ENCODE data around the gene ZNF641.

The ZNF641 gene

GRCh38 chr12:48356041-48356768 is 5.5 kb upstream of the ZNF641 start:
- Histone ChIP-seq H2AFZ (ENCODE audit: low read length) (no peak overlapping the region), H3K18ac (ENCODE audit: low read length) (no peak overlapping the region), H3K4me3 (ENCODE audit: low read length in 2 of 2) (no peak overlapping the region), H3K36me3 (replicated peaks in 1 of 2; ENCODE audit: control insufficient read depth in 2 of 2, insufficient read depth in 2 of 2, low read length in 2 of 2) (no peaks in the 10 kb centered on the region), H3K23ac (ENCODE audit: low read depth, low read length, poor library complexity) (no peak overlapping the region), H3K14ac (ENCODE audit: low read length) (no peak overlapping the region), H3K4ac (ENCODE audit: low read length) (no peak overlapping the region), H3K79me1 (ENCODE audit: low read depth, low read length) (no peaks in the 10 kb centered on the region), H2BK12ac (ENCODE audit: low read length) (no peak overlapping the region), H3K27ac (replicated peaks; ENCODE audit: low read length) (no peak overlapping the region), H2AK5ac (ENCODE audit: low read depth, low read length) (no peak overlapping the region), H3K4me1 (ENCODE audit: control insufficient read depth in 2 of 2, insufficient read depth in 1 of 2, low read depth in 1 of 2, low read length in 2 of 2) (peaks cover 0 to 3% of the 10 kb centered on the region in 2 donors), H3K9me3 (replicated peaks in 1 of 2; ENCODE audit: control insufficient read depth in 2 of 2, insufficient read depth in 1 of 2, low read depth in 1 of 2, low read length in 2 of 2) (no peaks in the 10 kb centered on the region), H2BK15ac (ENCODE audit: low read length) (no peak overlapping the region), H3K27me3 (ENCODE audit: control insufficient read depth in 3 of 3, insufficient read depth in 3 of 3, low read depth in 1 of 3, low read length in 3 of 3) (no peaks in the 10 kb centered on the region), H3K9ac (ENCODE audit: low read depth, low read length, poor library complexity) (no peak overlapping the region), H4K8ac (ENCODE audit: low read depth, low read length) (no peak overlapping the region), H2BK120ac (ENCODE audit: low read depth, low read length) (no peak overlapping the region), H2BK5ac (ENCODE audit: low read length) (no peak overlapping the region), H4K91ac (ENCODE audit: low read depth, low read length, poor library complexity) (no peak overlapping the region), H3K4me2 (ENCODE audit: insufficient read depth, low read length, poor library complexity, severe bottlenecking) (no peak overlapping the region)
- no CpG with 5 or more reads among the region's 6 CpGs for WGBS, 2 donors (ENCODE audit: extremely low coverage in 2 of 2, insufficient read length in 2 of 2, insufficient replicate concordance in 1 of 2)
- DNase-seq (ENCODE audit: low spot score), result no peak

- no peaks in the 10 kb centered on the region for H3K9me3 ChIP-seq (replicated peaks in 1 of 2; ENCODE audit: control insufficient read depth in 2 of 2, insufficient read depth in 1 of 2, low read depth in 1 of 2, low read length in 2 of 2)
- H3K79me1 ChIP-seq (ENCODE audit: low read depth, low read length), result no peaks in the 10 kb centered on the region
- H3K9ac ChIP-seq (ENCODE audit: low read depth, low read length, poor library complexity), result no peak overlapping the region
- no peak overlapping the region for H2BK120ac ChIP-seq (ENCODE audit: low read depth, low read length)
- no peak overlapping the region for H2BK12ac ChIP-seq (ENCODE audit: low read length)
- H3K18ac ChIP-seq (ENCODE audit: low read length), result no peak overlapping the region
- peaks cover 6 to 9% of the 10 kb centered on the region in 2 donors for H3K4me1 ChIP-seq (ENCODE audit: control insufficient read depth in 2 of 2, insufficient read depth in 1 of 2, low read depth in 1 of 2, low read length in 2 of 2)
- no peak for DNase-seq (ENCODE audit: low spot score)
- H3K36me3 ChIP-seq (replicated peaks in 1 of 2; ENCODE audit: control insufficient read depth in 2 of 2, insufficient read depth in 2 of 2, low read length in 2 of 2), result peaks cover 0 to 9% of the 10 kb centered on the region in 2 donors
- H2AFZ ChIP-seq (ENCODE audit: low read length), result no peak overlapping the region
- no peaks in the 10 kb centered on the region for H3K27me3 ChIP-seq (ENCODE audit: control insufficient read depth in 3 of 3, insufficient read depth in 3 of 3, low read depth in 1 of 3, low read length in 3 of 3)
- no peak overlapping the region for H2BK5ac ChIP-seq (ENCODE audit: low read length)
- no peak overlapping the region for H2AK5ac ChIP-seq (ENCODE audit: low read depth, low read length)
- no CpG with 5 or more reads among the region's 11 CpGs for WGBS, 2 donors (ENCODE audit: extremely low coverage in 2 of 2, insufficient read length in 2 of 2, insufficient replicate concordance in 1 of 2)
- H3K4me2 ChIP-seq (ENCODE audit: insufficient read depth, low read length, poor library complexity, severe bottlenecking), result no peak overlapping the region
- no peak overlapping the region for H3K14ac ChIP-seq (ENCODE audit: low read length)
- peak overlapping the region in 1 of 2 donors; percentile 64 for H3K4me3 ChIP-seq (ENCODE audit: low read length in 2 of 2)
- H4K91ac ChIP-seq (ENCODE audit: low read depth, low read length, poor library complexity), result no peak overlapping the region
- no peak overlapping the region for H2BK15ac ChIP-seq (ENCODE audit: low read length)
- no peak overlapping the region for H3K27ac ChIP-seq (replicated peaks; ENCODE audit: low read length)
- no peak overlapping the region for H3K23ac ChIP-seq (ENCODE audit: low read depth, low read length, poor library complexity)
- no peak overlapping the region for H3K4ac ChIP-seq (ENCODE audit: low read length)
- H4K8ac ChIP-seq (ENCODE audit: low read depth, low read length), result no peak overlapping the region
These were observed 1.5 kb upstream of the ZNF641 start for GRCh38 chr12:48352157-48352760.

- Histone ChIP-seq H3K14ac (ENCODE audit: low read length) (no peak overlapping the region), H2BK5ac (ENCODE audit: low read length) (peak overlapping the region; percentile 93), H2AK5ac (ENCODE audit: low read depth, low read length) (no peak overlapping the region), H2AFZ (ENCODE audit: low read length) (peak overlapping the region; percentile 85), H3K9me3 (replicated peaks in 1 of 2; ENCODE audit: control insufficient read depth in 2 of 2, insufficient read depth in 1 of 2, low read depth in 1 of 2, low read length in 2 of 2) (no peaks in the 10 kb centered on the region), H3K23ac (ENCODE audit: low read depth, low read length, poor library complexity) (no peak overlapping the region), H3K27ac (replicated peaks; ENCODE audit: low read length) (peak overlapping the region; percentile 63), H4K8ac (ENCODE audit: low read depth, low read length) (no peak overlapping the region), H3K4me1 (ENCODE audit: control insufficient read depth in 2 of 2, insufficient read depth in 1 of 2, low read depth in 1 of 2, low read length in 2 of 2) (peaks cover 6 to 9% of the 10 kb centered on the region in 2 donors), H3K9ac (ENCODE audit: low read depth, low read length, poor library complexity) (peak overlapping the region; percentile 32), H3K4ac (ENCODE audit: low read length) (no peak overlapping the region), H3K36me3 (replicated peaks in 1 of 2; ENCODE audit: control insufficient read depth in 2 of 2, insufficient read depth in 2 of 2, low read length in 2 of 2) (peaks cover 3 to 20% of the 10 kb centered on the region in 2 donors), H2BK120ac (ENCODE audit: low read depth, low read length) (no peak overlapping the region), H4K91ac (ENCODE audit: low read depth, low read length, poor library complexity) (no peak overlapping the region), H2BK12ac (ENCODE audit: low read length) (no peak overlapping the region), H3K4me2 (ENCODE audit: insufficient read depth, low read length, poor library complexity, severe bottlenecking) (peak overlapping the region; percentile 48), H2BK15ac (ENCODE audit: low read length) (no peak overlapping the region), H3K4me3 (ENCODE audit: low read length in 2 of 2) (peak overlapping the region; percentile 64 to 92), H3K27me3 (ENCODE audit: control insufficient read depth in 3 of 3, insufficient read depth in 3 of 3, low read depth in 1 of 3, low read length in 3 of 3) (no peaks in the 10 kb centered on the region), H3K18ac (ENCODE audit: low read length) (peak overlapping the region; percentile 29), H3K79me1 (ENCODE audit: low read depth, low read length) (no peaks in the 10 kb centered on the region)
- DNase-seq (ENCODE audit: low spot score), result peak; percentile 83
- no CpG with 5 or more reads among the region's 36 CpGs for WGBS, 2 donors (ENCODE audit: extremely low coverage in 2 of 2, insufficient read length in 2 of 2, insufficient replicate concordance in 1 of 2)
These were observed 446 bp upstream of the ZNF641 start for GRCh38 chr12:48351022-48351708.

- H2BK120ac ChIP-seq (ENCODE audit: low read depth, low read length), result no peak overlapping the region
- peak overlapping the region; percentile 89 for H3K4me2 ChIP-seq (ENCODE audit: insufficient read depth, low read length, poor library complexity, severe bottlenecking)
- H2BK5ac ChIP-seq (ENCODE audit: low read length), result peak overlapping the region; percentile 59
- no peak overlapping the region for H3K23ac ChIP-seq (ENCODE audit: low read depth, low read length, poor library complexity)
- no peak overlapping the region for H3K27ac ChIP-seq (replicated peaks; ENCODE audit: low read length)
- H3K79me1 ChIP-seq (ENCODE audit: low read depth, low read length), result no peaks in the 10 kb centered on the region
- no CpG with 5 or more reads among the region's 2 CpGs for WGBS, 2 donors (ENCODE audit: extremely low coverage in 2 of 2, insufficient read length in 2 of 2, insufficient replicate concordance in 1 of 2)
- H3K14ac ChIP-seq (ENCODE audit: low read length), result no peak overlapping the region
- no peak overlapping the region for H2BK15ac ChIP-seq (ENCODE audit: low read length)
- H4K8ac ChIP-seq (ENCODE audit: low read depth, low read length), result no peak overlapping the region
- H3K27me3 ChIP-seq (ENCODE audit: control insufficient read depth in 3 of 3, insufficient read depth in 3 of 3, low read depth in 1 of 3, low read length in 3 of 3), result no peaks in the 10 kb centered on the region
- peak overlapping the region; percentile 92 for H2AFZ ChIP-seq (ENCODE audit: low read length)
- H3K9me3 ChIP-seq (replicated peaks in 1 of 2; ENCODE audit: control insufficient read depth in 2 of 2, insufficient read depth in 1 of 2, low read depth in 1 of 2, low read length in 2 of 2), result no peaks in the 10 kb centered on the region
- H4K91ac ChIP-seq (ENCODE audit: low read depth, low read length, poor library complexity), result no peak overlapping the region
- H2BK12ac ChIP-seq (ENCODE audit: low read length), result no peak overlapping the region
- H3K9ac ChIP-seq (ENCODE audit: low read depth, low read length, poor library complexity), result no peak overlapping the region
- H3K36me3 ChIP-seq (replicated peaks in 1 of 2; ENCODE audit: control insufficient read depth in 2 of 2, insufficient read depth in 2 of 2, low read length in 2 of 2), result peaks cover 5 to 36% of the 10 kb centered on the region in 2 donors
- no peak overlapping the region for H3K4ac ChIP-seq (ENCODE audit: low read length)
- H2AK5ac ChIP-seq (ENCODE audit: low read depth, low read length), result no peak overlapping the region
- peak overlapping the region in 1 of 2 donors; percentile 64 for H3K4me3 ChIP-seq (ENCODE audit: low read length in 2 of 2)
- H3K4me1 ChIP-seq (ENCODE audit: control insufficient read depth in 2 of 2, insufficient read depth in 1 of 2, low read depth in 1 of 2, low read length in 2 of 2), result peaks cover 6 to 9% of the 10 kb centered on the region in 2 donors
- H3K18ac ChIP-seq (ENCODE audit: low read length), result no peak overlapping the region
- DNase-seq (ENCODE audit: low spot score), result no peak
These were observed 1.2 kb downstream of the ZNF641 start for GRCh38 chr12:48349471-48349870.
